A549 (cell line): ENCODE data around the gene FAM180A. TPM values are rescaled to one million over a fixed set of nuclear protein-coding genes. Genes with fewer than 3 reads are reported as not detected.
"Not testable (repeated sequence)": the region's sequence is repeated elsewhere in the genome, so short reads cannot be mapped to it uniquely, and the experiment has no call there.

Experiments used
- ATAC-seq, 2 experiments: fragments of 200-7000 bp in 1 of 2; fragments of >200 bp in 1 of 2; cut with Nextera tagmentation in 1 of 2; cut with Tn5 transposase in 1 of 2; 3 replicates each; pipeline versions ENCODE4 v1.8.0 to v1.9.1; 2018 to 2020; ENCODE audit warnings: mild to moderate bottlenecking in 1 of 2, moderate library complexity in 1 of 2
- CTCF ChIA-PET: fragments of 300-600 bp; sonication (Branson Sonifier 250); formaldehyde crosslinking; extraction: SDS; loops from one replicate; lab custom pipeline; 2021; ENCODE audit warnings: antibody characterized with exemption, inconsistent platforms; lab: Yijun Ruan, JAX
- POLR2A ChIA-PET: fragments of 350-600 bp; formaldehyde crosslinking; extraction: SDS; loops from one replicate; lab custom pipeline; 2021; ENCODE audit warnings: antibody characterized with exemption, inconsistent platforms; lab: Yijun Ruan, JAX
- DNase-seq, 2 experiments: peaks; one replicate each; pipeline versions ENCODE4 v3.0.0 to v3.0.0-alpha.2; 2011 to 2016; ENCODE audit warnings: low read depth in 1 of 2, low spot score in 1 of 2
- FAIRE-seq: peaks from 2 replicates; lab custom pipeline; 2011; peaks lifted over from hg19 to GRCh38; lab: Jason Lieb, UNC
- H3K27ac ChIP-seq, 2 experiments: fragments of >200 bp; sonication (Bioruptor Twin); formaldehyde crosslinking; 3 replicates each; pipeline ENCODE4 v1.5.1; 2016 to 2017
- H3K4me1 ChIP-seq: fragments of >200 bp; sonication (Bioruptor Twin); formaldehyde crosslinking; 3 replicates; pipeline ENCODE4 v1.6.1; 2016
- H3K4me2 ChIP-seq: fragments of >200 bp; sonication (Bioruptor Twin); formaldehyde crosslinking; 3 replicates; pipeline ENCODE4 v1.6.1; 2016
- H3K4me3 ChIP-seq: fragments of >200 bp; sonication (Bioruptor Twin); formaldehyde crosslinking; 3 replicates; pipeline ENCODE4 v1.5.1; 2016
- H3K9me3 ChIP-seq: fragments of >200 bp; sonication (Bioruptor Twin); formaldehyde crosslinking; 3 replicates; pipeline ENCODE4 v1.6.1; 2016
- BCL3 ChIP-seq: fragments of >200 bp; sonication (Bioruptor Twin); formaldehyde crosslinking; IDR thresholded peaks from 3 replicates; pipeline ENCODE4 v1.6.1; 2016
- CBX2 ChIP-seq: fragments of 200-600 bp; sonication (generic); IDR thresholded peaks from 2 replicates; pipeline ENCODE4 v1.6.1; 2016; ENCODE audit warnings: low read depth, mild to moderate bottlenecking, borderline replicate concordance
- CHD4 ChIP-seq: fragments of 200-600 bp; sonication (generic); IDR thresholded peaks from 2 replicates; pipeline ENCODE4 v1.6.1; 2016; ENCODE audit warnings: antibody characterized with exemption, mild to moderate bottlenecking, borderline replicate concordance
- EP300 ChIP-seq, 2 experiments: fragments of >200 bp; sonication (Bioruptor Twin); formaldehyde crosslinking; IDR thresholded peaks; 2 replicates in 1 of 2; 3 replicates in 1 of 2; pipeline ENCODE4 v1.6.1; 2016 to 2017
- FOSB ChIP-seq: fragments of 250-450 bp; sonication (Bioruptor Pico); IDR thresholded peaks from 2 replicates; pipeline ENCODE4 v1.5.0; 2020; ENCODE audit warnings: mild to moderate bottlenecking, moderate library complexity
- GATA3 ChIP-seq: IDR thresholded peaks from 2 replicates; pipeline ENCODE4 v1.6.1; 2012; ENCODE audit warnings: borderline replicate concordance
- HDAC2 ChIP-seq: fragments of 200-600 bp; sonication (generic); IDR thresholded peaks from 2 replicates; pipeline ENCODE4 v1.6.1; 2016
- HMGXB4 ChIP-seq: fragments of 250-450 bp; sonication (Bioruptor Pico); IDR thresholded peaks from 2 replicates; pipeline ENCODE4 v1.5.0; 2021; ENCODE audit warnings: mild to moderate bottlenecking, moderate library complexity, borderline replicate concordance
- HOXA7 ChIP-seq: fragments of 250-450 bp; sonication (Bioruptor Pico); IDR thresholded peaks from 2 replicates; pipeline ENCODE4 v1.5.0; 2020; ENCODE audit warnings: mild to moderate bottlenecking, moderate library complexity
- HOXB5 ChIP-seq: fragments of 250-450 bp; sonication (Bioruptor Pico); IDR thresholded peaks from 2 replicates; pipeline ENCODE4 v1.5.0; 2020; ENCODE audit warnings: mild to moderate bottlenecking, moderate library complexity
- KDM5A ChIP-seq: fragments of 200-600 bp; sonication (generic); IDR thresholded peaks from 2 replicates; pipeline ENCODE4 v1.6.1; 2016; ENCODE audit warnings: antibody characterized with exemption, mild to moderate bottlenecking
- MAFK ChIP-seq: fragments of 450-650 bp; IDR thresholded peaks from 2 replicates; pipeline ENCODE4 v1.6.1; 2014; ENCODE audit not compliant: partially characterized antibody
- MAZ ChIP-seq: fragments of 150-350 bp; IDR thresholded peaks from 2 replicates; pipeline ENCODE4 v1.6.1; 2014; ENCODE audit warnings: antibody characterized with exemption, low read depth, low read length, borderline replicate concordance
- NPAS2 ChIP-seq: fragments of 250-450 bp; sonication (Bioruptor Pico); IDR thresholded peaks from 2 replicates; pipeline ENCODE4 v1.8.0; 2022; ENCODE audit warnings: mild to moderate bottlenecking, moderate library complexity, borderline replicate concordance
- PHF8 ChIP-seq: fragments of 200-600 bp; sonication (generic); IDR thresholded peaks from 2 replicates; pipeline ENCODE4 v1.6.1; 2016; ENCODE audit warnings: low read depth, mild to moderate bottlenecking, antibody characterized with exemption, moderate library complexity, borderline replicate concordance
- POLR2AphosphoS2 ChIP-seq: conservative IDR thresholded peaks from 2 replicates; pipeline ENCODE4 v1.6.1; 2012; ENCODE audit warnings: low read length, improper control_type of control experiment, inconsistent platforms
- TFCP2L1 ChIP-seq: fragments of 250-450 bp; sonication (Bioruptor Pico); IDR thresholded peaks from 2 replicates; pipeline ENCODE4 v1.5.0; 2021; ENCODE audit warnings: mild to moderate bottlenecking
- ZC3H11A ChIP-seq: fragments of 450-650 bp; IDR thresholded peaks from 2 replicates; pipeline ENCODE4 v1.6.1; 2014; ENCODE audit warnings: antibody characterized with exemption, mild to moderate bottlenecking
- ZFP36 ChIP-seq: fragments of 450-650 bp; IDR thresholded peaks from 2 replicates; pipeline ENCODE4 v1.6.1; 2014; ENCODE audit warnings: borderline replicate concordance; ENCODE audit not compliant: partially characterized antibody
- whole genome bisulfite sequencing: methylation state at CpG from one replicate; pipeline ENCODE4 v1.1.6; 2017; ENCODE audit errors: missing lambda C conversion rate; 5-methylcytosine and 5-hydroxymethylcytosine counted together
- polyA plus RNA-seq, 4 experiments: library from polyadenylated mRNA; depleted of rRNA in 3 of 4; stranded (reverse); fragments of >200 nt; fragmentation: RNase III in 1 of 4; extraction: RNeasy Plus Mini Kit Qiagen cat#74134 plus additional on column Dnase treatment in 1 of 4; gene quantifications; 2 replicates in 3 of 4; 3 replicates in 1 of 4; pipeline ENCODE4 v1.2.3, GENCODE V29; 2011 to 2017
- TF ChIP-seq, protein P1 (sequence below): IDR thresholded peaks from 2 replicates; pipeline ENCODE4 v1.6.1; 2012; ENCODE audit warnings: low read depth, borderline replicate concordance

The FAM180A gene
- polyA plus RNA-seq, 2 of the 4 experiments (the other 2 are of a cell fraction): not detected

GRCh38 chr7:135704074-135704473 is 44.5 kb downstream of the FAM180A start:
- POLR2A ChIA-PET: no interaction called here
- DNase-seq (peak in 1 of 2 experiments; percentile 14), FAIRE-seq (no peak), ATAC-seq (peak in 1 of 2 experiments; percentile 73; a peak in 3 of 6 replicates)
- no peaks in the 10 kb centered on the region for H3K4me1 ChIP-seq
- H3K4me3 ChIP-seq: no peak overlapping the region
- H3K9me3 ChIP-seq: no peaks in the 10 kb centered on the region
- no peak overlapping the region for H3K4me2 ChIP-seq
- TF ChIP-seq MAFK (no peak), HOXB5 (CRISPR knock-in tag) (no peak), GATA3 (no peak), MAZ (no peak), NPAS2 (CRISPR knock-in tag) (no peak), HDAC2 (no peak), ZFP36 (no peak)
- TF ChIP-seq, protein P1, sequence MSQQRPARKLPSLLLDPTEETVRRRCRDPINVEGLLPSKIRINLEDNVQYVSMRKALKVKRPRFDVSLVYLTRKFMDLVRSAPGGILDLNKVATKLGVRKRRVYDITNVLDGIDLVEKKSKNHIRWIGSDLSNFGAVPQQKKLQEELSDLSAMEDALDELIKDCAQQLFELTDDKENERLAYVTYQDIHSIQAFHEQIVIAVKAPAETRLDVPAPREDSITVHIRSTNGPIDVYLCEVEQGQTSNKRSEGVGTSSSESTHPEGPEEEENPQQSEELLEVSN: no peak
- 44% methylated on average over 2 of the region's 2 CpGs for WGBS
- CTCF ChIA-PET: interaction anchor here (0.8 to 3.0 kb wide), 3 partner anchors 18 to 34 kb away, joined by 3 to 11 read pairs (median 5); no protein-coding TSS in a partner anchor
- no peak overlapping the region for H3K27ac ChIP-seq

DNA sequence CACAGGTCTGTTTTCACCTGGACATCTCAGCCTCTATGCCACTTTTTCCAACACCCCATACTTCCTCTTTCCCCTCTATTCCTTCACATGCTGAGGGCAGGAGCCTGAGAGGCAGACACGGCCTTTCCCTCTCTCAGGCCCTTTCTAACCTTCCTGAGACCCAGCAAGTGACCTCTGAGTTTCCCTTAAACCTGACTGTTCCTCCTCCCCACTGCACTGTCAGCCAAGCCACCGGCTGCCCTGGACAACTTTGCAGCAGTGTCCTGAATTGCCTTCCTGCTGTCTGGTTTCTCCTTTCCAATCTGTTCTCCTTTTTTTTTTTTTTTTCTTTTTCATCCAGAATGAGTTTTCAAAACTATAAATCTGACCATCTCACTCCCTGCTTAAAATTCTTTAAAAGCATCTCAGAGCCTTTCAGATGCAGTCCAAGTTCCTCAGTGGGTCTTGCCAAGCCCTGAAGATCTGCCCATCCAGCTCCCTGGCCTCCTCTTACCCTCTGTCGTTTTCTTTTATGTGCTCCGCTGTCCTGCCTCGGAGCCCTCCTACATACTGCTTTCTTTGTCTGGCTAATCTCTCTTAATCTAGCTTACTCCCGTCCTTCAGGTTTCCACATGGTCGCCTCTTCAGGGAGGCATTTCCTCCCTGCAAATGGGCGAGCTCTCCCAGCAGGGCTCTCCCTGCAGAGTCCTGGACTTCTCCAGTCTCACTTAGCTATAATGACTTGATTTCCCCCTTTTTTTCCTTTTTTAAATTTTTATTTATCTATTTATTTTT is 51.1 kb downstream of the FAM180A start:
- WGBS: 77% methylated on average over 8 of the region's 8 CpGs
- no peak for ATAC-seq
- TF ChIP-seq PHF8: no peak
- no peak for TF ChIP-seq TFCP2L1 (CRISPR knock-in tag)
- no peak for TF ChIP-seq CBX2
- TF ChIP-seq HMGXB4 (CRISPR knock-in tag): no peak
- no peak for TF ChIP-seq HOXA7 (CRISPR knock-in tag)
- no peak for TF ChIP-seq POLR2AphosphoS2
- no peak for TF ChIP-seq FOSB (CRISPR knock-in tag)
- TF ChIP-seq HDAC2: no peak
- POLR2A ChIA-PET: no interaction called here
- DNase-seq: no peak
- Histone ChIP-seq H3K9me3 (no peaks in the 10 kb centered on the region), H3K27ac (no peak overlapping the region), H3K4me2 (no peak overlapping the region), H3K4me1 (no peaks in the 10 kb centered on the region), H3K4me3 (no peak overlapping the region)
- CTCF ChIA-PET: interaction anchor here (0.6 to 4.7 kb wide), 3 partner anchors 13 to 348 kb away, joined by 3 to 17 read pairs (median 3); no protein-coding TSS in a partner anchor
- no peak for FAIRE-seq

DNA sequence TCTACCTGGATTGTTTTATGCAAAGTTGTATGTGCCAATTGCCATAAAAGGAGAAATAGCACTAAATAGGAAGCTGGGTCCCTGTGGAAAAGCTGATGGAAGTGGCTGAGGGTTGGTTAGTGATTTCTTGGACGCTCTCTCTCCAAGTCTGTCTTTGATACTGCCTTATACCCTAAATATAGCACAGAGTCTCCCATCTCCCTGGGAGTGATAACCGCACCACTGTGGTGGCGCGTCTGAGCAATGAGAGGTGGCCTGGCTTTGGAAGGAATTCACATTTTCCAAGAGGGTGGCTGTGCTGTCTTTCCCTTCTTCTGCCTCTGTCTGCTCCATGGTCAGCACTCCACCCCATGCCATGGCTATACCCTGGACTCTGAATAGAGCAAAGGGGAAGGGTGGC is 55.1 kb downstream of the FAM180A start:
- ChIA-PET CTCF (interaction anchor here (0.7 to 1.8 kb wide), 2 partner anchors 17 kb away, joined by 3 to 4 read pairs; no protein-coding TSS in a partner anchor), POLR2A (no interaction called here)
- H3K4me3 ChIP-seq: no peak overlapping the region
- FAIRE-seq (no peak), DNase-seq (no peak), ATAC-seq (0 out of 6 replicates have a peak, but pooled peaks of 1 of the 2 experiments have one; percentile 19)
- H3K27ac ChIP-seq: no peak overlapping the region
- TF ChIP-seq MAZ (no peak), EP300 (IDR thresholded peaks at IDR 0.05) (no peak), BCL3 (no peak), KDM5A (no peak), ZC3H11A (no peak), CHD4 (no peak)
- H3K4me1 ChIP-seq: no peaks in the 10 kb centered on the region
- 95% methylated on average over 4 of the region's 4 CpGs for WGBS
- H3K9me3 ChIP-seq: no peaks in the 10 kb centered on the region
- no peak overlapping the region for H3K4me2 ChIP-seq

- ATAC-seq, H3K4me1 ChIP-seq, DNase-seq, H3K9me3 ChIP-seq, POLR2A ChIA-PET, FAIRE-seq, H3K27ac ChIP-seq, H3K4me2 ChIP-seq, H3K4me3 ChIP-seq, CTCF ChIA-PET: not testable (repeated sequence)
- 90% methylated on average over 7 of the region's 7 CpGs for WGBS
Observed at GRCh38 chr7:135692606-135693005, 56.0 kb downstream of the FAM180A start.
